Neuronal stem cell (in vitro differentiated cells): Measurements from ENCODE around the gene SLC2A6.
A peak's percentile ranks its signal among the peaks of the same experiment; 100 is the strongest.
"Not testable (repeated sequence)": the region's sequence is repeated elsewhere in the genome, so short reads cannot be mapped to it uniquely, and the experiment has no call there.

Experiments
- DNase-seq: peaks from one replicate; pipeline ENCODE4 v3.0.0-alpha.2; 2013; ENCODE audit warnings: low spot score
- H2AFZ ChIP-seq: one replicate; pipeline ENCODE4 v1.6.1; 2013; ENCODE audit warnings: mild to moderate bottlenecking, low read length, inconsistent platforms
- H2AK5ac ChIP-seq: 2 replicates; pipeline ENCODE4 v1.6.1; 2013; ENCODE audit warnings: low read depth, mild to moderate bottlenecking, inconsistent platforms, low read length, moderate library complexity, mixed read lengths
- H2BK120ac ChIP-seq: 2 replicates; pipeline ENCODE4 v1.6.1; 2013; ENCODE audit warnings: low read depth, mild to moderate bottlenecking, inconsistent platforms, low read length, moderate library complexity, mixed read lengths
- H2BK12ac ChIP-seq: one replicate; pipeline ENCODE4 v1.6.1; 2013; ENCODE audit warnings: low read length, inconsistent platforms
- H2BK15ac ChIP-seq: 2 replicates; pipeline ENCODE4 v1.6.1; 2013; ENCODE audit warnings: mild to moderate bottlenecking, low read length, inconsistent platforms, mixed read lengths
- H2BK5ac ChIP-seq: one replicate; pipeline ENCODE4 v1.6.1; 2013; ENCODE audit warnings: inconsistent platforms, mild to moderate bottlenecking, low read length, moderate library complexity
- H3K14ac ChIP-seq: one replicate; pipeline ENCODE4 v1.6.1; 2013; ENCODE audit warnings: low read length, inconsistent platforms
- H3K18ac ChIP-seq: 2 replicates; pipeline ENCODE4 v1.6.1; 2013; ENCODE audit warnings: low read length, inconsistent platforms
- H3K23ac ChIP-seq: 2 replicates; pipeline ENCODE4 v1.6.1; 2013; ENCODE audit warnings: low read depth, mild to moderate bottlenecking, mixed read lengths, low read length, inconsistent platforms; ENCODE audit not compliant: poor library complexity
- H3K27ac ChIP-seq: replicated peaks from 3 replicates; pipeline ENCODE4 v1.5.1; 2013; ENCODE audit warnings: low read length, inconsistent platforms
- H3K27me3 ChIP-seq, 3 experiments: 2 replicates each; pipeline ENCODE4 v1.6.1; 2013; ENCODE audit warnings: low read length in 3 of 3, mild to moderate bottlenecking in 2 of 3, inconsistent platforms in 1 of 3, low read depth in 1 of 3, mixed read lengths in 1 of 3, moderate library complexity in 1 of 3; ENCODE audit not compliant: control insufficient read depth in 3 of 3, insufficient read depth in 3 of 3
- H3K36me3 ChIP-seq, 2 donors: replicated peaks in 1 of 2; 2 replicates each; pipeline ENCODE4 v1.6.1; 2013; ENCODE audit warnings: low read length in 2 of 2; ENCODE audit not compliant: control insufficient read depth in 2 of 2, insufficient read depth in 2 of 2
- H3K4ac ChIP-seq: 2 replicates; pipeline ENCODE4 v1.6.1; 2013; ENCODE audit warnings: inconsistent platforms, mild to moderate bottlenecking, low read length, moderate library complexity
- H3K4me1 ChIP-seq, 2 donors: 1 replicate in 1 of 2; 2 replicates in 1 of 2; pipeline ENCODE4 v1.6.1; 2013; ENCODE audit warnings: low read length in 2 of 2, low read depth in 1 of 2; ENCODE audit not compliant: control insufficient read depth in 2 of 2, insufficient read depth in 1 of 2
- H3K4me2 ChIP-seq: one replicate; pipeline ENCODE4 v1.6.1; 2013; ENCODE audit warnings: mild to moderate bottlenecking, low read length, inconsistent platforms; ENCODE audit not compliant: insufficient read depth, poor library complexity, severe bottlenecking
- H3K4me3 ChIP-seq, 2 donors: 2 replicates each; pipeline ENCODE4 v1.5.1; 2013; ENCODE audit warnings: low read length in 2 of 2, mild to moderate bottlenecking in 2 of 2, inconsistent platforms in 1 of 2, moderate library complexity in 1 of 2
- H3K79me1 ChIP-seq: one replicate; pipeline ENCODE4 v1.6.1; 2013; ENCODE audit warnings: low read depth, mild to moderate bottlenecking, inconsistent platforms, low read length, moderate library complexity
- H3K9ac ChIP-seq: one replicate; pipeline ENCODE4 v1.6.1; 2013; ENCODE audit warnings: mild to moderate bottlenecking, low read depth, low read length, inconsistent platforms; ENCODE audit not compliant: poor library complexity
- H3K9me3 ChIP-seq, 2 donors: replicated peaks in 1 of 2; 2 replicates each; pipeline versions ENCODE3 to v1.6.1; 2013; ENCODE audit warnings: low read length in 2 of 2, mild to moderate bottlenecking in 2 of 2, inconsistent platforms in 1 of 2, low read depth in 1 of 2, mixed read lengths in 1 of 2, moderate library complexity in 1 of 2; ENCODE audit not compliant: control insufficient read depth in 2 of 2, insufficient read depth in 1 of 2
- H4K8ac ChIP-seq: one replicate; pipeline ENCODE4 v1.6.1; 2013; ENCODE audit warnings: low read depth, mild to moderate bottlenecking, inconsistent platforms, low read length, moderate library complexity
- H4K91ac ChIP-seq: one replicate; pipeline ENCODE4 v1.6.1; 2013; ENCODE audit warnings: low read length, low read depth, mild to moderate bottlenecking, inconsistent platforms; ENCODE audit not compliant: poor library complexity
- WGBS, 2 donors: extraction: QIAGEN DNeasy Blood & Tissue Kit; methylation state at CpG; one replicate each; pipeline ENCODE4 v1.1.7; 2013; ENCODE audit warnings: missing lambda C conversion rate in 2 of 2, mixed read lengths in 1 of 2; ENCODE audit not compliant: insufficient read length in 2 of 2, insufficient replicate concordance in 1 of 2; ENCODE audit errors: extremely low coverage in 2 of 2; 5-methylcytosine and 5-hydroxymethylcytosine counted together

SLC2A6 gene

DNA sequence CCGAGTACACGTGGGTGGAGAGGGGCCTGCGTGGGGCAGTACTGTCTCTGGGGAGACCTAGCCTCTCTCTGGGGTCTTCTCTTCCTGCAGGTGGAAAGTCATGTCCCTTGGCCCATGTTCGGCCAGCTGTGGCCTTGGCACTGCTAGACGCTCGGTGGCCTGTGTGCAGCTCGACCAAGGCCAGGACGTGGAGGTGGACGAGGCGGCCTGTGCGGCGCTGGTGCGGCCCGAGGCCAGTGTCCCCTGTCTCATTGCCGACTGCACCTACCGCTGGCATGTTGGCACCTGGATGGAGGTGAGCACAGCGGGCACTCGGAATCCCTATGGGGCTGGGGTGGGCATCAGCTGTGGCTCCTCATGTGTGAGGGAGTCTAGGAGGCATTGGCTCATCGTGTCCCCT lies 24.6 kb downstream of the SLC2A6 start:
- Histone ChIP-seq H2BK5ac (no peak overlapping the region), H3K9ac (no peak overlapping the region), H3K4me2 (no peak overlapping the region), H4K91ac (no peak overlapping the region), H2BK15ac (no peak overlapping the region), H2BK12ac (no peak overlapping the region), H3K27ac (no peak overlapping the region), H3K18ac (no peak overlapping the region), H3K79me1 (no peaks in the 10 kb centered on the region), H3K4me1 (peaks cover 3 to 8% of the 10 kb centered on the region in 2 donors), H3K14ac (peak overlapping the region; percentile 47), H2BK120ac (no peak overlapping the region), H4K8ac (no peak overlapping the region), H3K27me3 (peaks cover 0 to 2% (median 0%) of the 10 kb centered on the region in 3 experiments), H2AK5ac (peak overlapping the region; percentile 43), H3K4ac (no peak overlapping the region), H3K36me3 (no peaks in the 10 kb centered on the region), H3K23ac (peak overlapping the region; percentile 20), H3K4me3 (peak overlapping the region in 1 of 2 donors; percentile 9), H3K9me3 (no peaks in the 10 kb centered on the region), H2AFZ (no peak overlapping the region)
- DNase-seq, result no peak
- WGBS, 2 donors, result no CpG with 5 or more reads among the region's 19 CpGs

- Histone ChIP-seq H3K4ac (no peak overlapping the region), H4K91ac (no peak overlapping the region), H3K4me3 (no peak overlapping the region), H3K36me3 (no peaks in the 10 kb centered on the region), H3K9ac (no peak overlapping the region), H3K79me1 (no peaks in the 10 kb centered on the region), H2BK5ac (no peak overlapping the region), H3K18ac (no peak overlapping the region), H3K4me2 (no peak overlapping the region), H2BK12ac (no peak overlapping the region), H2AFZ (no peak overlapping the region), H3K14ac (no peak overlapping the region), H3K27ac (no peak overlapping the region), H3K4me1 (peaks cover 0 to 2% of the 10 kb centered on the region in 2 donors), H2AK5ac (no peak overlapping the region), H4K8ac (no peak overlapping the region), H2BK15ac (no peak overlapping the region), H3K9me3 (no peaks in the 10 kb centered on the region), H3K27me3 (peaks cover 0 to 2% (median 0%) of the 10 kb centered on the region in 3 experiments), H2BK120ac (no peak overlapping the region), H3K23ac (no peak overlapping the region)
- WGBS, 2 donors, result no CpG with 5 or more reads among the region's 11 CpGs
- DNase-seq, result no peak
These were observed 25.2 kb downstream of the SLC2A6 start for GRCh38 chr9:133453651-133454050.

DNA sequence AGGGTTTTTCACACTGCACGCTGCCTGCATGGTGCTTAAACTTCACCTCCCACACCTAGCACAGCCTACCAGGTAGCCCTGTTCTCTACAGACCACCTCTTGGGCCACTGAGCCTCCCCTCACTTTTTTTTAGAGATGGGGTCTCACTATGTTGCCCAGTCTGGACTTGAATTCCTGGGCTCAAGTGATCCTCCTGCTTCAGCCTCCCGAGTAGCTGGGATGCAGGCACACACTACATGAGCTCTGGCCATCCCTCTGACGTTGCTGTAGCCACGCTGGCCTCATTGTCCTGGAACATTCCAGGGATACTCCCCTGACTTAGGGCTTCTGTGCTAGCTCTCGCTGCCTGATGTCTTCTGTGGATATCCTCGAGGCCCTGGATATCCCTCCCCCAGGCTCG lies 26.3 kb downstream of the SLC2A6 start:
- Histone ChIP-seq H3K79me1 (no peaks in the 10 kb centered on the region), H3K9ac (no peak overlapping the region), H3K4me1 (no peaks in the 10 kb centered on the region), H2BK15ac (no peak overlapping the region), H3K4me2 (no peak overlapping the region), H3K18ac (no peak overlapping the region), H4K91ac (no peak overlapping the region), H3K36me3 (no peaks in the 10 kb centered on the region), H4K8ac (no peak overlapping the region), H3K27ac (no peak overlapping the region), H3K9me3 (no peaks in the 10 kb centered on the region), H2BK5ac (no peak overlapping the region), H3K27me3 (no peaks in the 10 kb centered on the region), H2AK5ac (no peak overlapping the region), H2BK12ac (no peak overlapping the region), H3K4me3 (no peak overlapping the region), H2AFZ (no peak overlapping the region), H3K14ac (no peak overlapping the region), H3K23ac (no peak overlapping the region), H2BK120ac (no peak overlapping the region), H3K4ac (no peak overlapping the region)
- WGBS, 2 donors, result no CpG with 5 or more reads among the region's 7 CpGs
- no peak for DNase-seq

DNA sequence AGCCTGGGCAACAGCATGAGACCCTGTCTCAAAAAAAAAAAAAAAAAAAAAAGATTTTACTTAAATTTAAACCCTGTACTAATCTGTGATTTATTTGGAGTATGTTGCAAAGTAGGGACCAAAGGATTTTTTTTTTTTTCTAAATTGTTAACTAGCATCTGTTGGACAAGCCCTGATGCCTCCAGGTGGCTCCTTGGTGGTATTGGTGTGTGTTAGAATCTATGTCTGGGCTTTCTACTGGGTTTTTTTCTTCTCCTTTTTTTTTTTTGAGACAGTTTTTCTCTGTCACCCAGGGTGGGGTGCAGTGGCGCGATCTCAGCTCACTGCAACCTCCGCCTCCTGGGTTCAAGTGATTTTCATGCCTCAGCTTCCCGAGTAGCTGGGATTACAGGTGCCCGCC lies 27.0 kb downstream of the SLC2A6 start:
- not testable (repeated sequence) for H2BK120ac ChIP-seq, H3K14ac ChIP-seq, H4K91ac ChIP-seq, H3K18ac ChIP-seq, H4K8ac ChIP-seq, H3K4me3 ChIP-seq, H3K9ac ChIP-seq, H3K27me3 ChIP-seq, H3K4me1 ChIP-seq, H2AFZ ChIP-seq, H2BK5ac ChIP-seq, H3K4me2 ChIP-seq, H2AK5ac ChIP-seq, H3K23ac ChIP-seq, H3K27ac ChIP-seq, H2BK15ac ChIP-seq, H3K4ac ChIP-seq, H3K79me1 ChIP-seq, H3K9me3 ChIP-seq, DNase-seq, H3K36me3 ChIP-seq, H2BK12ac ChIP-seq
- no CpG with 5 or more reads among the region's 5 CpGs for WGBS, 2 donors
